H1 (cell line): ENCODE measurements around the gene MGAT5. TPM values are rescaled to one million over a fixed set of nuclear protein-coding genes. Genes with fewer than 3 reads are reported as not detected.
A peak's percentile ranks its signal among the peaks of the same experiment; 100 is the strongest.

Experiments
- CTCF ChIA-PET: fragments of 300-600 bp; sonication (Branson Sonifier 250); formaldehyde crosslinking; loops from one replicate; lab custom pipeline; 2021; ENCODE audit not compliant: partially characterized antibody; lab: Charles Lee
- POLR2A ChIA-PET: fragments of 300-600 bp; sonication (Branson Sonifier 250); formaldehyde crosslinking; loops from one replicate; lab custom pipeline; 2021; ENCODE audit warnings: inconsistent platforms; ENCODE audit not compliant: partially characterized antibody; lab: Charles Lee
- DNase-seq, 2 experiments: peaks; one replicate each; pipeline versions ENCODE4 v3.0.0 to v3.0.0-alpha.2; 2010 to 2022; ENCODE audit warnings: low spot score in 2 of 2, low read depth in 1 of 2, mixed read lengths in 1 of 2
- FAIRE-seq: peaks from 2 replicates; lab custom pipeline; 2011; peaks lifted over from hg19 to GRCh38; lab: Jason Lieb, UNC
- H2AFZ ChIP-seq: 2 replicates; pipeline ENCODE4 v1.8.1; 2012; ENCODE audit warnings: low read length, inconsistent platforms
- H2AK5ac ChIP-seq: 2 replicates; pipeline ENCODE4 v1.6.1; 2013; ENCODE audit warnings: low read depth, low read length
- H2BK120ac ChIP-seq: replicated peaks from 2 replicates; pipeline ENCODE3; 2013; ENCODE audit warnings: low read depth, low read length, inconsistent platforms
- H2BK12ac ChIP-seq: 2 replicates; pipeline ENCODE4 v1.6.1; 2013; ENCODE audit warnings: low read depth, low read length
- H2BK15ac ChIP-seq: 2 replicates; pipeline ENCODE4 v1.6.1; 2013; ENCODE audit warnings: low read length
- H2BK20ac ChIP-seq: 2 replicates; pipeline ENCODE4 v1.6.1; 2013; ENCODE audit warnings: low read length
- H2BK5ac ChIP-seq: 2 replicates; pipeline ENCODE4 v1.6.1; 2013; ENCODE audit warnings: low read depth, low read length
- H3K14ac ChIP-seq: 2 replicates; pipeline ENCODE4 v1.6.1; 2013; ENCODE audit warnings: inconsistent platforms; ENCODE audit not compliant: insufficient read length
- H3K18ac ChIP-seq: 2 replicates; pipeline ENCODE4 v1.6.1; 2013; ENCODE audit warnings: low read length; ENCODE audit errors: extremely low read depth
- H3K23ac ChIP-seq: 2 replicates; pipeline ENCODE4 v1.6.1; 2013; ENCODE audit warnings: inconsistent platforms; ENCODE audit not compliant: insufficient read length
- H3K23me2 ChIP-seq: 2 replicates; pipeline ENCODE4 v1.6.1; 2013; ENCODE audit warnings: low read depth, low read length
- H3K27ac ChIP-seq: 2 replicates; pipeline ENCODE4 v1.6.1; 2011; ENCODE audit warnings: low read depth, low read length, inconsistent platforms
- H3K27me3 ChIP-seq, 4 experiments: replicated peaks in 1 of 4; 1 replicate in 1 of 4; 2 replicates in 3 of 4; pipeline versions ENCODE4 v1.6.1 to v1.8.1; 2011 to 2013; ENCODE audit warnings: low read length in 3 of 4, mild to moderate bottlenecking in 3 of 4, inconsistent platforms in 2 of 4, mixed read lengths in 2 of 4, moderate library complexity in 1 of 4; ENCODE audit not compliant: control insufficient read depth in 3 of 4, insufficient read depth in 3 of 4; ENCODE audit errors: extremely low read depth in 1 of 4
- H3K36me3 ChIP-seq, 4 experiments: 2 replicates each; pipeline versions ENCODE4 v1.6.1 to v1.8.1; 2011 to 2013; ENCODE audit warnings: mild to moderate bottlenecking in 4 of 4, low read length in 3 of 4, moderate library complexity in 2 of 4, control low read depth in 1 of 4, inconsistent platforms in 1 of 4; ENCODE audit not compliant: insufficient read depth in 4 of 4, control insufficient read depth in 2 of 4
- H3K4ac ChIP-seq: replicated peaks from 2 replicates; pipeline ENCODE3; 2013; ENCODE audit warnings: low read length, low read depth, mixed read lengths, inconsistent platforms; ENCODE audit not compliant: insufficient read length
- H3K4me1 ChIP-seq, 4 experiments: replicated peaks in 1 of 4; 1 replicate in 1 of 4; 2 replicates in 3 of 4; pipeline versions ENCODE4 v1.6.1 to v1.8.1; 2011 to 2013; ENCODE audit warnings: low read length in 3 of 4, inconsistent platforms in 2 of 4, mixed read lengths in 1 of 4; ENCODE audit not compliant: insufficient read depth in 4 of 4, control insufficient read depth in 3 of 4
- H3K4me2 ChIP-seq, 2 experiments: 2 replicates each; pipeline versions ENCODE4 v1.6.1 to v1.8.1; 2011 to 2013; ENCODE audit warnings: low read depth in 2 of 2, low read length in 2 of 2, control low read depth in 1 of 2, inconsistent platforms in 1 of 2, mild to moderate bottlenecking in 1 of 2; ENCODE audit not compliant: insufficient read depth in 1 of 2
- H3K4me3 ChIP-seq, 4 experiments: fragments of 200-600, 300-600 bp in 1 of 4; sonication (generic), shearing (Covaris generic), sonication (Bioruptor Twin) in 1 of 4; 2 replicates each; pipeline versions ENCODE4 v1.5.1 to v1.8.1; 2011 to 2016; ENCODE audit warnings: low read length in 4 of 4, low read depth in 3 of 4, control low read depth in 2 of 4, inconsistent platforms in 2 of 4, mild to moderate bottlenecking in 2 of 4, mixed read lengths in 1 of 4, moderate library complexity in 1 of 4; ENCODE audit not compliant: insufficient read depth in 2 of 4; ENCODE audit errors: extremely low read depth in 1 of 4
- H3K56ac ChIP-seq: replicated peaks from 2 replicates; pipeline ENCODE3; 2013; ENCODE audit warnings: low read depth, mild to moderate bottlenecking, mixed read lengths, low read length, inconsistent platforms; ENCODE audit not compliant: insufficient read length
- H3K79me1 ChIP-seq: 2 replicates; pipeline ENCODE4 v1.6.1; 2013; ENCODE audit warnings: low read depth, low read length, control low read depth
- H3K79me2 ChIP-seq, 2 experiments: 2 replicates each; pipeline versions ENCODE4 v1.6.1 to v1.8.1; 2012 to 2013; ENCODE audit warnings: low read length in 2 of 2, mild to moderate bottlenecking in 2 of 2, inconsistent platforms in 1 of 2; ENCODE audit not compliant: insufficient read depth in 2 of 2, control insufficient read depth in 1 of 2
- H3K9ac ChIP-seq, 4 experiments: replicated peaks in 1 of 4; 1 replicate in 1 of 4; 2 replicates in 3 of 4; pipeline versions ENCODE4 v1.6.1 to v1.8.1; 2011 to 2013; ENCODE audit warnings: low read depth in 3 of 4, low read length in 3 of 4, control low read depth in 2 of 4, mild to moderate bottlenecking in 2 of 4, moderate library complexity in 2 of 4, inconsistent platforms in 1 of 4; ENCODE audit errors: extremely low read depth in 1 of 4
- H3K9me3 ChIP-seq, 2 experiments: 2 replicates each; pipeline versions ENCODE4 v1.6.1 to v1.8.1; 2012 to 2013; ENCODE audit warnings: mild to moderate bottlenecking in 2 of 2, moderate library complexity in 2 of 2, control low read depth in 1 of 2, inconsistent platforms in 1 of 2, low read depth in 1 of 2, low read length in 1 of 2, mixed read lengths in 1 of 2; ENCODE audit not compliant: insufficient read depth in 2 of 2
- H4K20me1 ChIP-seq, 2 experiments: replicated peaks in 1 of 2; 2 replicates each; pipeline versions ENCODE3 to v1.8.1; 2011 to 2013; ENCODE audit warnings: inconsistent platforms in 2 of 2, low read length in 2 of 2, mild to moderate bottlenecking in 1 of 2; ENCODE audit not compliant: insufficient read depth in 2 of 2, control insufficient read depth in 1 of 2
- H4K5ac ChIP-seq: 2 replicates; pipeline ENCODE4 v1.6.1; 2013; ENCODE audit warnings: low read length, low read depth, mixed read lengths, inconsistent platforms; ENCODE audit not compliant: insufficient read length
- H4K8ac ChIP-seq: 2 replicates; pipeline ENCODE4 v1.8.0; 2013; ENCODE audit warnings: mild to moderate bottlenecking, moderate library complexity, low read length, inconsistent platforms; ENCODE audit not compliant: insufficient read depth; ENCODE audit errors: extremely low read depth
- H4K91ac ChIP-seq: replicated peaks from 2 replicates; pipeline ENCODE3; 2013; ENCODE audit warnings: low read length, mixed read lengths, inconsistent platforms; ENCODE audit not compliant: insufficient read length
- ASH2L ChIP-seq: fragments of 200-600, 300-600 bp; sonication (generic); IDR thresholded peaks from one replicate; pipeline ENCODE4 v1.7.1; 2017; ENCODE audit warnings: low read length
- CBX8 ChIP-seq: fragments of 300-800, 300-1000 bp; sonication (generic); IDR thresholded peaks from 2 replicates; pipeline ENCODE4 v1.7.1; 2016; ENCODE audit warnings: low read depth, low read length, borderline replicate concordance
- KDM1A ChIP-seq: fragments of 200-600, 300-600 bp; sonication (generic); IDR thresholded peaks from 2 replicates; pipeline ENCODE4 v1.7.1; 2016; ENCODE audit warnings: mild to moderate bottlenecking, low read length, borderline replicate concordance
- NRF1 ChIP-seq: IDR thresholded peaks from 2 replicates; pipeline ENCODE4 v1.6.1; 2011; ENCODE audit warnings: mild to moderate bottlenecking, low read depth, low read length, improper control_type of control experiment
- SIRT6 ChIP-seq: IDR thresholded peaks from one replicate; pipeline ENCODE4 v1.7.1; 2012; ENCODE audit warnings: low read length, inconsistent platforms
- TAF7 ChIP-seq: optimal IDR thresholded peaks from 2 replicates; pipeline ENCODE3; 2011; ENCODE audit warnings: low read depth, mild to moderate bottlenecking, inconsistent platforms, low read length, moderate library complexity, borderline replicate concordance
- TCF12 ChIP-seq: IDR thresholded peaks from 2 replicates; pipeline ENCODE4 v1.6.1; 2011; ENCODE audit warnings: low read depth, mild to moderate bottlenecking, low read length
- YY1 ChIP-seq: IDR thresholded peaks from 2 replicates; pipeline ENCODE4 v1.6.1; 2011; ENCODE audit warnings: low read depth, mild to moderate bottlenecking, low read length
- WGBS, 2 experiments: shearing (Covaris generic) in 1 of 2; methylation state at CpG; one replicate each; pipeline versions ENCODE4 v1.1.6 to v1.1.7; 2013 to 2015; ENCODE audit warnings: low lambda C conversion rate in 2 of 2, mixed read lengths in 2 of 2, inconsistent platforms in 1 of 2, low coverage in 1 of 2, missing lambda C conversion rate in 1 of 2; ENCODE audit not compliant: insufficient replicate concordance in 2 of 2, insufficient coverage in 1 of 2, insufficient read length in 1 of 2; ENCODE audit errors: extremely low coverage in 1 of 2, missing lambda C conversion rate in 1 of 2; 5-methylcytosine and 5-hydroxymethylcytosine counted together
- polyA plus RNA-seq, 7 experiments: library from polyadenylated mRNA; depleted of rRNA in 3 of 7; stranded (reverse) in 5 of 7; unstranded in 2 of 7; fragments of >200 nt in 5 of 7; fragments of 200-250 nt in 2 of 7; gene quantifications; 1 replicate in 5 of 7; 2 replicates in 1 of 7; 4 replicates in 1 of 7; pipeline versions ENCODE4 v1.2.1 to v1.2.3, GENCODE V29; 2011 to 2013; ENCODE audit warnings: missing spikeins in 2 of 7, mixed read lengths in 2 of 7
- total RNA-seq: library from RNA; stranded (reverse); fragmentation: NEBNext Ultra II Directional; extraction: Animal tissue kit (Norgen Biotek cat#: 25700); gene quantifications from 2 replicates; pipeline ENCODE4 v1.2.1, GENCODE V29; 2021

MGAT5 gene
- total and polyA plus RNA-seq, 2 of the 8 experiments (the other 6 are each of a cell fraction or from before 2014, with no cell fraction given), result 11.2 to 49.2 TPM

GRCh38 chr2:134462791-134463698, 209.2 kb downstream of the MGAT5 start:
- no peak for FAIRE-seq

More at GRCh38 chr2:134462791-134463698, 209.2 kb downstream of the MGAT5 start:
- ChIA-PET CTCF (interaction anchor here (1.0 to 3.4 kb wide), 7 partner anchors 12 to 345 kb away, joined by 3 to 55 read pairs (median 4); no protein-coding TSS in a partner anchor), POLR2A (no interaction called here)
- no peak overlapping the region for H3K4me3 ChIP-seq
- no peak overlapping the region for H2BK20ac ChIP-seq
- peaks cover 0 to 4% (median 0%) of the 10 kb centered on the region in 4 experiments; a peak in 1 of 7 replicates for H3K4me1 ChIP-seq
- H4K5ac ChIP-seq, result no peak overlapping the region
- H3K4me2 ChIP-seq, result no peak overlapping the region
- H3K36me3 ChIP-seq, result no peaks in the 10 kb centered on the region
- no peak overlapping the region for H3K56ac ChIP-seq
- no peak overlapping the region for H3K18ac ChIP-seq
- WGBS, 2 experiments, result 89% methylated on average over 10 of the region's 11 CpGs; no CpG with 5 or more reads in 1 of the 2 experiments
- no peak for TF ChIP-seq ASH2L
- no peak for TF ChIP-seq KDM1A
- no peak for TF ChIP-seq NRF1
- TF ChIP-seq CBX8, result no peak
- TF ChIP-seq SIRT6, result no peak
- no peak for TF ChIP-seq YY1
- TF ChIP-seq TAF7, result no peak
- no peak for TF ChIP-seq TCF12
- H2AK5ac ChIP-seq, result no peak overlapping the region
- H3K79me2 ChIP-seq, result no peaks in the 10 kb centered on the region
- H3K27me3 ChIP-seq, result no peaks in the 10 kb centered on the region
- no peak overlapping the region for H3K23ac ChIP-seq
- H3K79me1 ChIP-seq, result no peaks in the 10 kb centered on the region
- H4K91ac ChIP-seq, result no peak overlapping the region
- H2BK120ac ChIP-seq, result no peak overlapping the region
- H4K8ac ChIP-seq, result peak overlapping the region; percentile 63
- no peak overlapping the region for H3K27ac ChIP-seq
- H3K9me3 ChIP-seq, result no peaks in the 10 kb centered on the region
- DNase-seq, result peak in 1 of 2 experiments; percentile 40
- H3K14ac ChIP-seq, result no peak overlapping the region
- no peak overlapping the region for H3K9ac ChIP-seq
- no peak overlapping the region for H2BK15ac ChIP-seq
- no peak overlapping the region for H2BK12ac ChIP-seq
- H4K20me1 ChIP-seq, result no peaks in the 10 kb centered on the region
- no peak overlapping the region for H3K4ac ChIP-seq
- no peaks in the 10 kb centered on the region for H3K23me2 ChIP-seq
- no peak overlapping the region for H2AFZ ChIP-seq
- H2BK5ac ChIP-seq, result no peak overlapping the region
